ENCODE data around the gene MGP.

- no peak for TF ChIP-seq POLR2A (IDR thresholded peaks at IDR 0.05)
- no peak for TF ChIP-seq EP300 (IDR thresholded peaks at IDR 0.05)
Measured at GRCh38 chr12:14880890-14881453, 4.7 kb downstream of the MGP start.
